Stimulated activated naive CD4-positive, alpha-beta T cell treated with Interleukin-2 at 50 U/mL for 16 hours (primary cell): Measurements from ENCODE around the gene BTNL8.
A peak's percentile ranks its signal among the peaks of the same experiment; 100 is the strongest.

ENCODE experiments used
- DNase-seq: peaks from one replicate; lab custom pipeline; 2025; lab: John Stamatoyannopoulos, UW

BTNL8 gene, protein sequence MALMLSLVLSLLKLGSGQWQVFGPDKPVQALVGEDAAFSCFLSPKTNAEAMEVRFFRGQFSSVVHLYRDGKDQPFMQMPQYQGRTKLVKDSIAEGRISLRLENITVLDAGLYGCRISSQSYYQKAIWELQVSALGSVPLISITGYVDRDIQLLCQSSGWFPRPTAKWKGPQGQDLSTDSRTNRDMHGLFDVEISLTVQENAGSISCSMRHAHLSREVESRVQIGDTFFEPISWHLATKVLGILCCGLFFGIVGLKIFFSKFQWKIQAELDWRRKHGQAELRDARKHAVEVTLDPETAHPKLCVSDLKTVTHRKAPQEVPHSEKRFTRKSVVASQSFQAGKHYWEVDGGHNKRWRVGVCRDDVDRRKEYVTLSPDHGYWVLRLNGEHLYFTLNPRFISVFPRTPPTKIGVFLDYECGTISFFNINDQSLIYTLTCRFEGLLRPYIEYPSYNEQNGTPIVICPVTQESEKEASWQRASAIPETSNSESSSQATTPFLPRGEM

DNA sequence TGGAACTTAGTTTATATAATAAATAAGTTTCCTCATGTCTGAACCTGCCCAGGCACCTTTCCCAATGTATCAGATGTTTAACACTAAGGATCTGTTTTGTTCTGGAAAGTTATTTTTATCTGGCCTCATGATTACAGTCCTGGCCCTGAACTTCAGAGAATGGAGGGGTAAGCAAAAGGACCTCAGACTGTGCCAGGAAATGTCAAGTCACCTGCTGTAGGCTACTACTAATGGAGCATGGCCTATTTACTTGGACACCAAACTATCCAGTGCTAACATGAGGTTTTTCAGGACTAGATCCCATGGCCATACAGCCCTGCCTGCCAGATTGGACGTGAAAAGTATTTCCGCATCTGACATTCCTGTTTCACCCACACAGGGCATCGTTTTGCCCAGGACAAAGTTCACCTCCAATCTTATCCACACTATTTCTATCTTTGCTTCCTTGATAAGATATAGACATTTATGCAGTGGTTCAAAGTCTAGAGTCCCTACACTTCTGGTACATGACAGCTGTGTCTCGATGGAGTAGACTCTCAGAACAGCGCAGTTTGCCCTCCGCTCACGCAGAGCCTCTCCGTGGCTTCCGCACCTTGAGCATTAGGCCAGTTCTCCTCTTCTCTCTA is at the start of gene BTNL8:
BTNL8 (plus strand) TSS at position 539 of the 626 bp plus-strand sequence. CDS start 152 bp downstream, outside the sequence.
- no peak for DNase-seq

DNA sequence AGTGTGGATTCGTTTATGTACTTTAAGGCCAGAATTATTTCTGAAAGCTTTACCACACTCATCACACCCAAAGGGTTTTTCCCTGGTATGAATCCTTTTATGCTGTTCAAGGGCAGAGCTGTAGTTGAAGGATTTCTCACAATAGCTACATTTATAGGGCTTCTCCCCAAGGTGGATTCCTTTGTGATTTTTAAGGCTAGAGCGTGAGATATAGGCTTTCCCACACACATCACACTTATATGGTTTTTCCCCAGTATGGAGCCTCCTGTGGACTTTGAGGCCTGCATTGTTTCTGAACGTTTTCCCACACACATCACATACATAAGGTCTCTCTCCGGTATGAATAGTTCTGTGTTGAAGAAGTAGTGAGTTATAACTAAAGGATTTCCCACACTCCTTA is 49.1 kb upstream of the BTNL8 start:
- DNase-seq, result no peak

DNA sequence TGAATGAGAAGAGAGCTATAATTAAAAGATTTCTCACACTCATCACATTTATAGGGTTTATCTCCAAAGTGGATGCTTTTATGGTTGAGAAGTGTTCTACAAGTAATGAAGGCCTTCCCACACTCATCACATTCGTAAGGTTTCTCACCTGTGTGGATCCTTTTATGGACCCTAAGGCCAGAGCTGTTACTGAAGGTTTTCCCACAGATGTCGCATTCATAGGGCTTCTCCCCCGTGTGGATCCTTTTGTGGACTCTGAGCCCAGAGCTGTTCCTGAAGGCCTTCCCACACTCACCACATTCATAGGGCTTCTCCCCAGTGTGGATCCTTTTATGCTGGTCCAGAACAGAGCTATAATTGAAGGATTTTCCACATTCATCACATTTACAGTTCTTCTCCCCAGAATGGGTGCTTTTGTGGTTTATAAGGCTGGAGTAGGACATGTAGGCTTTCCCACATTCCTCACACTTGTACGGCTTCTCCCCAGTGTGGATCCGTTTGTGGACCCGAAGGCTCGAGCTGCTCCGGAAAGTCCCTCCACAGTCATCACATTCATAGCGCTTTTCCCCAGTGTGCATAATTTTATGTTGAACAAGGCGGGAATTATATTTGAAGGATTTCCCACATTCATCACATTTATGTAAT is 48.4 kb upstream of the BTNL8 start:
- DNase-seq, result no peak

DNA sequence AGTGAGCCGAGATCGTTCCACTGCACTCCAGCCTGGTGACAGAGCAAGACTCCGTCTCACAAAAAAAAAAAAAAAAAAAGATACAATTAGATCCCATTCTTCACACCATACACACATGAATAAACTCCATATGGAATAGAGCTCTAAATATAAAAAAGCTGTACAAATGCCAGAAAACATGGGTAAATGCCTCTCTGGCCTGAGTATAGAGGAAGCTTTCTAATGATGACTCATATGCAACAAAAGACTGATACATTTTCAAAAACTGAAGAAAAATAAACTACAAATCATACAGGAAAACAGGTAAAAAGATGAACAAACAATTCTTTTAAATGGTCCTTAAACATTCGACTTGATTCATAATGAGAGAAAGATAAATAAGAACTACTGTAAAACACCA is 46.5 kb upstream of the BTNL8 start:
- no peak for DNase-seq

DNA sequence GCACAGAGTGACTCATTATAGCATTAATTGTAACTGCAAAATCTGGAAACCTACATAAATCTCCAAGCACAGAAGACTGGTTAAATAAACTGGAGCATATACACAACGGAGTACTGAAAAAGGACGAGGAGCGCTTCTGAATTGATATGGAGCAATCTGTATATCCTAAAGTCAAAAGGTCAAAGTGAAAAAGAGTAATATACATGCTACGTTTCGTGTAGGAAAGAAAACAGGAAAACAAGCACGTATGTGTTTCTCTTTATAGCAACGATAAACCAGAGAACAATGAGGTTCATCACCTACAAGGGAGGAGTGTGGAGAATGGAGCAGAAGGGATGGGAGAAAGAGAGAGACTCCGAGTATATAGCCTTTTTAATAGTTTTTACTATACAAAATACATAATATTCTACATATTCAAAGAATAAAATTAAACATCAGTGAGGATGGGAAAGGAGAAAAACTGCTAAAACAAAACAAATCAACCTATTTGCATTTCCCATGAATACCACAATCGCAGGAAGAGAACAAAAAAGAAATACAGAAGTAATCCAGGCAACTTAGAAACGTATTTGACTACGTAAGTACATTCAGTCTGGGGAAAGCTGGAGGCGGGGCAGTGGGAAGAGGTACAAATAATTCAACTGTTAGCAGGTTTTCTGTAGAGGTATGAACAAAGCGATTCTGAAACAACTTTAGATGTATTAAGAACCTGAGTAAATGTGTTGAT is 45.7 kb upstream of the BTNL8 start:
- DNase-seq, result no peak

DNA sequence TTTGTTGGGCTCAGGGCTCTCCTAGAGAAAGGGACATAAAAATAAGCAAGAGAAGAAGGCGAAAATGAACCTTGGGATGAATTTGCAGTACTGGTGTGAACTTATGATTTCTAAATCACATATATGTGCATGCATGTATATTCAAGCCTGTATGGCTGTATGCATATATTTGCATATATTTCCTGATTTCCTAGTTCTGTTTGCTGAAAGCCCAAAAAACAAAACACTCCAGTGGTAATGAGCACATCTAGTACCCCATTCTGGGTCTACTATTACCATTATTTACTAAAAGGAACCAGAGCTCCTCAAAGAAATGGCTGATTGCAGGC is 45.1 kb upstream of the BTNL8 start:
- DNase-seq, result no peak

DNA sequence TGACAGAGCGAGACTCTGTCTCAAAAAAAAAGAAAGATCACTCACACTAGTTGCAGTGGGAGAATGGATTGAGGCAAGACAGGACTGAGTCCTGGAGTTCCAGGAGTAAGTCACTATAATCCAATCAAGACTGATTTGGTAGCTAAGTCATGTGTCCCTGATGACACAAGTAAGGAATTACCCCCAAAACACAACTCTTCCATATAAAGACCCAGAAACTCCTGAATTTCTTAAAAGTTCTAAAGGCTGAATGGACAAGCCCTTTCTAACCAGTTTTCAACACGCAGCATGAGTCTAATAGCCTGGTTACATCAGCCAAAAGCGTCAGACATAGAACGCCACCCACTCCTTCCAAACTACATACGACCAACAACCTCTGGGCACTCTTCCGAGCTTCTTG is 40.4 kb upstream of the BTNL8 start:
- DNase-seq, result no peak

DNA sequence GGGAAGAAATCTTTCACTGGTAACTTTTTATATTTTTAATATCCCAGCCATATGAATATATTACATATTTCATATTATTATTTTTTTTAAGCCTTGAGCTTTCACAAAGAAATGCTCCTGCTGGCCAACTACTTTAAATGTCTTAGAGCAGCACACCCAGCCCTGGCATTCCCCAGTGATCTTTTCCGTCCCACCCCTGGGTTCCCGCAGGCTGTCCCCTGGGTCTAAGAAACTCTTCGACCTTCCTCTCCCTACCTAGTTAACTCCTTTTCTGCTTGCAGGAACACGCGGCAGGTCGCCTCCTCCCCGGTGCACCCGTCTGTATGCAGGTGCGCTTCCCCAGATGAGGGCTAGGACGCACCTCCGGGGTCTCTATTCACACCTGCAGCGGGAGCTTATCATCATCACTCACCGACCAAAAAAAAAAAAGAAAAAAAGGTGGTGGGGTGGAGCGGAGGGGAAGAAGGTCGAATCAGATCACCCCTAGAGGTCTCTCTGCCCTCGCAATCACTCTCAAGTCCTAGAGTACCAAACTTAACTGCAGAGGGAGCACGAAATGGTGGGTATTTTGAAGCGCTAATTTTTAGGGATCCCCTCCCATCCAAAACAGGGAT is 38.6 kb upstream of the BTNL8 start:
- peak; percentile 36 for DNase-seq

DNA sequence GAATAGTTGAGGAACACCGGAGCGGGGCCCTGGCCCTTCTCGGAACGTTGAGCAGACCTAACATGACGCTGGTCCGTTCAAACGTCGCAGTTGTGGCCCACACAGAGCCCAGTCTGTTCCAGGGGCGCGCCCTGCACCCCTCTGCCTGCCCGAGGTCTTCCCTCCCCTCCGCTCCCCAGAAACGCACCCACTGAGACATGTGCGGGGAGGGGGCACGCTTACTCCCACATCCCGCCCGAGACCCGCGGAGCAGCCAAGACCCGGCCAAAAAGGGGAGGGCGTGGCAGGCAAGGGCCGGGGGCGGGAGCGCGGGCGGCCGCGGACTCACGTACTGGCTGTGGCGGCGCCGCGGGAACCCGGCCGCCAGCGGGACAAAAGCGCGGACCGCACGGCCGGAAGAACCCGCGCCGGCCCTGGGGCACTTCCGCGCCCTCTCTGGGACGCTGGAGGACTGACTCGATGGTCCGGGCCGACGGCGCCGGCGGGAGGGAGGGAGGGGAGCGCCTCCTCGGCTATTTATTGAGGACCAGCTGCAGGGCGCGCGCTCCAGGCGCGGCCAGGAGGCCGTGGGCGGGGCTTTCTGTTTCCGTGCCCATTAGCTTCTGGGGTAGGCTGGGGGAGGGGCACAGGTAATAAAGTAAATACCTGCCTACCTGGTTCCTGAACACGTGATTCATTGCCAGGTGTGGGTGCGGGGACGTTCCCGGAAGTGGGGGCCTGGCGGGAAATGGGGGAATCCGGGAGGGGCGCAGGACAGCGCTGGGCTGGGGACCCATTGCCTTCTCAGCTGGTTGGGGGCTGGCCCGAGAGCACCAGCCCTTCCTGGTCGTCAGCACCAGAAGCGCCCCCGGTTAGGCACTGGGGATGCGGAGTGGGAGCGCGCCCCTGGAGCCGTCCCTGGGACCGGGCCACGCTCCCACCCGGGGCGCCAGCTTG is 37.8 kb upstream of the BTNL8 start, which contains the start of gene ZFP62:
ZFP62 (minus strand) TSS at position 390 of the 936 bp plus-strand sequence; CDS start at position 333, 57 bp downstream.
- DNase-seq, result peak; percentile 85

DNA sequence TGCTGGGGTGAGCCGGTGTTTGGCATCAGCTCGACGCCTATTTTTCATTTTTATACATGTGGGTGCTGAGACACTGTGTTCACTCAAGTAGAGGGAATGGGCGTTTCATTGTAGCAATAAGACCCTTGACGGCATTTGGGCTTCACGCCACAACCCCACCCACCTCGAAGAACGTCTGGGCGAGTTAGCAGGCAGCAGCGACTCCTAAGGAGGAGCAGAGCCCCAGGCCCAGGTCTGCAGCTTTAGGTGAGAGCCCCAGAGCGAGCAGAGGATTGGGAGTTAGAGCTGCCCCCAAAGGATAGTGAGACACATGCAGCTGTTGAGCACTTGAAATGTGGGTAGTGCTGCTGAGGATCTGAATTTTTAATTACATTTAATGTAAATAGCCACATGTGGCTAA is 36.3 kb upstream of the BTNL8 start:
- no peak for DNase-seq

DNA sequence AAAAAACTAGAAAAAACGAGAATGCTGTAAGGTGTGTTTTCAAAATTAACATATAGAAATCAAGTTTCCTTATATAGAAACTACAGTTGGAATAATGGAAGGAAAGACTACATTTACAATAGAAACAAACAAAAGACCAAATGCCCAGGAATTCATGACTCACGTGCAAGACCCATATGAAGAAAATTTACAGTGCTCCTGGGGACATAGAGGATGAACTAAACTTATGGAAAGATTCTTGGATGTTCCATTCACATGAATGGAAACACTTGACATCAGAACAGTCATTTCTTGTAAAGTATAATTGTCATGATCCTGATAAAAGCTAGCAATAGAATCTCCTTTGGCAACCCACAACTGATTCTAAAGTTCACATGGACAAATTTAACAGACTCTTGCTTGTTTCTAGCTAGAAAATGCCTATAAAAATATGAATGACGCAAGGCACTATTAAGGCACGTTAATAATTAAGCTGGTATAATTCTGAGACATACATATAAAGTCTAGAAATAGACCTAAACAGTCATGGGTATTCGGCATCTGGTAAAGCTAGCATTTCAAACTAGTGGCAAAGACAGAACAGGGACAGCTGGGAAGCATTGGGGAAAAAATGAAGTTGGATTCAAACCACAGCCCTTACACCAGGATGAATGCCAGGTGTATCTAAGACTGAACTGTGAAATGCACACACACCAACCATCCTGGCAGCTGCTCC is 32.8 kb upstream of the BTNL8 start:
- no peak for DNase-seq

DNA sequence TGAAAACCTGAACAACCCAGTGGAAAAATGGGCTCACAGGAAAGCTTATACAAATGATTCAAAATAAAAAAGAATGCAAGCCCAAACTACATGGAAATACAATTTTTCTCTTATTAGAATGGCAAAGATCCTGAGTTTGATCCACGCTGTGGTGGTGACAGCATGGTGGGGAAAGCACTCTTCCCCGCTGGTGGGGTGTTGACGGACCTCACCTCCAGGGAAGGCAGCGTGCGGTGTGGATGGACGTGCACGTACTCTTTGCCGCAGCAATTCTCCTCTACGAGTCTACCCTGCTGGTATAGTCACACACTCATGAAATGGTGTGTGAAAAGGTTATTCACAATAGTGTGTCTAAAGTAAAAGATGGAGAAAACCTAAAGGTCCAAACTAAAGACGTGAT is 32.0 kb upstream of the BTNL8 start:
- no peak for DNase-seq

DNA sequence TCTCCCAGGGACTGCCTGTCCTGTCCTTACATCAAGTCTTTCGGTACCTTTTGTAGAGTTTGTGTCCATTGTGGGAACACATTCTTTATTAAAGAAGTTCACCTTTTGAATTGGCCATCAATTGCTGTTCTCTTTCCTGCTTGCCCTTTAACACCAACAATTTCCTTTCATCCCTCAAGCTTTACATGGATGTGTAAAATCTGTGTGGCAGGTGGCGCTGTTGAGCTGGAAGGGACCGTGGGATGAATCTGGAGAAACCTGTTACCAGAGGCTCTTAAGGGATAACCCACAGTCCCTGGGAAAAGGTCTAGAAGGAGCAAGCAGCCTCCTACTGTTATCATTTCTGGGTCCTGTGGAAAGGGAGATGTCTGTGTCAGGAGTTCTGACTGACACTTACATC is 30.0 kb upstream of the BTNL8 start:
- DNase-seq, result peak; percentile 26

DNA sequence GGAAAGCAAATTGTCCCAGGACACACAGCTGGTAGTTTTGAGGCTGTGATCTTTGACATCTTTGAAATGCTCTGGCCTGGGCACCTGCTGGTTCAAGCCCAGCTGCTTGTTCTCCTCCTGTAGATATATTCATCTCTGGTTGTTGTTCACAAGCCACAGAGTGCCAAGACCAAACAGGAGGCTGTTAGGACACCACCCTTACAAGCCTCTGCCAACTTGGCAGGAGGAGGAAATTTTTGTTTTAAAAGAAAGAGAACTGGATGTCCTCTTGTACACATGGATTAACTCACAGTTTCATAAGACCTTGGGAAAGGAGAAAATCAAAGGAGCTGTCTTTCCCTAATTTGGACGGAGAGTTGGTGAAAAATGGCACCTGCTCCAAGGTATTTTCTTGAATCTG is 29.4 kb upstream of the BTNL8 start:
- DNase-seq, result no peak

DNA sequence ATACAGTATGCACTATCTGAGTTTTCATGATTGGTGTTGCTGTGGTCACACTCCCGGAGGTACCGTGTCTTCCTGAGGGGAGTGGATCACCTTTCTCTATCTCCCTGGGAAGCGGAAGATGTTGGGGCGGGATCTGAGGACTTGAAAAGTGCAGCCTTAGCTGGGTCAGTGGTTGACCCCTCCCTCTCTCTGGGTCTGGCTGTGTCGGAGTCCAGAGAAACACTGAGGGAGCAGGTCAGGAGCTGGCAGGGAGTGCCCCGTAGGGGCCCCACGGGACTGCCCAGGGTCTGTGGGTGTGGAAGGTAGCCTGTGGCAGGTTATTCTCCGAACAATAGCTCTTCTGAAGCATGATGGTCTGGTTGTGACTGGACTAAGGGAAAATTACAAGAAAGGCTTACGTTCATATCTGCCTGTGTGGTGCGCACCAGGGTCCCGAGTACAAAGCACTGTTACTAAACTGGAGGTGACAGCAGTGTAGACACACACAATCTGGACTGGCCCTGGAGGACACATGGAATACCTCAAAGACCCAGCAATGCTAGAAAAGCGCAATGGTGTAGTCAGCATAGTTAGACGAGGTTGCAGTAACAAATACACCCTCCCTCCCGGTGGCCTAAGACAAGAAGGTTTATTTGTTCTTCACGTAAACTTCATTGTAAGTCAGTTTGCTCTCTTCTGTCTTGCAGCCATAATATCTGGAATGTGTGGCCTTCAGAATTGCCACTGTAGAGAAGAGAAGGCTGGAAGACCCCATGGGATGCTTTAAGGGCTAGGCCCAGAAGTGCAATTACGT is 28.5 kb upstream of the BTNL8 start:
- DNase-seq, result no peak

DNA sequence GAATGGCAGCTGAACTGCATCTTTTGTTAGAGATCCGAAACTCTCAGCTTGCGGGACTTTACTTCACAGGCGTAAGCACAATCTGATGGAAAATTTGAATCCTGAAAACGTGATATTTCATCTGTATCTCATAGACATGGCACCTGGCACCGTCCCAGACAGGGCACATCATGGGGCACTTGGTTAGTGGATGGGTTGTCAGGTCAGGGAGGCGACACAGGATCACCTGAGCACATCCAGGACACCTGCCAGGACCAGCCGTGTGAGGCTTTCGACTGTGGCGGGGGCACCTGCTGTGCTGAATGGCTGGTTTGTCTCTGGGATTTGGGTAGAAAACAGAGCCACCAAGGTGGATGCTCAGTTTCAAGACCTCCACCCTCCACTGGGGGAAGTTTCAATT is 26.5 kb upstream of the BTNL8 start:
- no peak for DNase-seq

DNA sequence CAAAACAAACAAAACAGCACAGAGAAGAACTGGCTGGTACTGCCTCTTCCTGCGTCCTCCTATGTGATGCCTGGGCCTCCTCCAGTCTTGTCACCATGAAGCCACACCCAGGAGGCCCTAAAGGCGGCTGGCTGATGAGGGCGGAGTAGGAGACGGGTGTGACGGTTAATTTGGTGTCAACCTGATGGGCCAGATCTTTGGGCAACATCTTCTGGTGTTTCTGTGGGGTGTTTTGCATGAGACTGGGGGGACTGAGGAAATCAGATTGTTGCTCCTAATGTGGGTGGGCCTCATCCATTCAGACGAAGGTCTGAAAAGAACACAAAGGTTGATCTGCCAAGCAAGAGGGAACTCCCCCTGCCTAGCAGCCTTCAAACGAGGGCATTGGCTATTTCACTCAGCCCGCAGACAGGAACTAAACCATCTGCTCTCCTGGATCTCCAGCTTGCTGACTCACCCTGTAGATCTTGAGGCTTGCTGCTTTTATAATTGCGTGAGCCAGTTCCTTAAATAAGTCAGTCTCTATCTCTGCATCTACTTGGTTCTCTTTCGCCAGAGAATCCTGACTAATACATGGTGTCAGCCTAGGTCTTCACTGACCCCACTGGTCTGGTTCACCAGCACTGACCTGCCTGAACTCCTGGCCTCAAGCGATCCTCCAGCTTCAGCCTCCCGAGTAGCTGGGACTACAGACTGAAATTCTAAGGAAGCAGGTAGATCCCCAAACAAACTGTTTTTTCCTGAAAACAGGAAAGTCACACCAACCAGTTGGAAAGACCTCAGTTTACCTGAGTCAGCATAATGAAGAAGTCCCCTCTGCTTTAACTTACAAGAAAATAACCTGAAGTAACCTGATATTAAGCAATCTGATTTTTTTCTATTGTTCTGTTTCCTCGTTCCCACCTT is 25.1 kb upstream of the BTNL8 start:
- no peak for DNase-seq
